HFFc6 (cell line): ENCODE results near the gene ZMYND19. TPM values are rescaled to one million over a fixed set of nuclear protein-coding genes. Genes with fewer than 3 reads are reported as not detected.
"Not testable (repeated sequence)": the region's sequence is repeated elsewhere in the genome, so short reads cannot be mapped to it uniquely, and the experiment has no call there.

ENCODE experiments used
- DNase-seq: peaks from one replicate; pipeline ENCODE4 v3.0.0-alpha.2; 2018
- H3K27ac Mint-ChIP-seq: 2 replicates; pipeline ENCODE4 v1.8.0; 2020; ENCODE audit warnings: mild to moderate bottlenecking, mixed read lengths
- H3K27me3 Mint-ChIP-seq: 2 replicates; pipeline ENCODE4 v1.8.0; 2021; ENCODE audit warnings: mild to moderate bottlenecking, moderate library complexity, mixed read lengths; ENCODE audit not compliant: insufficient read depth
- H3K36me3 Mint-ChIP-seq: 2 replicates; pipeline ENCODE4 v1.8.0; 2021; ENCODE audit warnings: low read depth, mixed read lengths
- H3K4me1 Mint-ChIP-seq: 2 replicates; pipeline ENCODE4 v1.8.0; 2020; ENCODE audit warnings: low read depth, mixed read lengths
- H3K4me3 Mint-ChIP-seq: 2 replicates; pipeline ENCODE4 v1.8.0; 2020; ENCODE audit warnings: mild to moderate bottlenecking, moderate library complexity, mixed read lengths
- H3K9me3 Mint-ChIP-seq: 2 replicates; pipeline ENCODE4 v1.8.0; 2020; ENCODE audit warnings: mild to moderate bottlenecking, mixed read lengths
- CTCF ChIP-seq: fragments of 200-600 bp; sonication (generic); IDR thresholded peaks from 2 replicates; pipeline ENCODE4 v1.5.0; 2021; ENCODE audit warnings: antibody characterized with exemption, mild to moderate bottlenecking
- total RNA-seq, 6 experiments: library from RNA; stranded (reverse); fragmentation: NEBNext Ultra II Directional; extraction: Animal tissue kit (Norgen Biotek cat#: 25700); gene quantifications; 2 replicates in 1 of 6; 3 replicates in 5 of 6; pipeline ENCODE4 v1.2.3, GENCODE V29; 2021

The ZMYND19 gene
- total RNA-seq, 6 experiments from 2014 or later: 23.9 to 34.4 (median 25.4) TPM

GRCh38 chr9:137556069-137556838, 34.1 kb downstream of the ZMYND19 start:
- Mint-ChIP-seq H3K27ac (peak overlapping the region; percentile 79), H3K4me3 (no peak overlapping the region)

GRCh38 chr9:137555179-137555578, 35.1 kb downstream of the ZMYND19 start:
- Mint-ChIP-seq H3K4me1 (peaks cover 29% of the 10 kb centered on the region), H3K4me3 (no peak overlapping the region)
- no peak for TF ChIP-seq CTCF

More at GRCh38 chr9:137556069-137556838, 34.1 kb downstream of the ZMYND19 start:
- TF ChIP-seq CTCF: no peak
- DNase-seq: peak; percentile 15
- Mint-ChIP-seq H3K4me1 (peaks cover 27% of the 10 kb centered on the region), H3K36me3 (peaks cover 27% of the 10 kb centered on the region), H3K9me3 (no peaks in the 10 kb centered on the region), H3K27me3 (no peaks in the 10 kb centered on the region)

GRCh38 chr9:137554349-137554748, 36.0 kb downstream of the ZMYND19 start:
- H3K27me3 Mint-ChIP-seq: no peaks in the 10 kb centered on the region
- H3K4me3 Mint-ChIP-seq: no peak overlapping the region
- H3K36me3 Mint-ChIP-seq: peaks cover 19% of the 10 kb centered on the region
- peaks cover 28% of the 10 kb centered on the region for H3K4me1 Mint-ChIP-seq
- H3K9me3 Mint-ChIP-seq: no peaks in the 10 kb centered on the region
- TF ChIP-seq CTCF: no peak
- DNase-seq: no peak
- no peak overlapping the region for H3K27ac Mint-ChIP-seq

More at GRCh38 chr9:137555179-137555578, 35.1 kb downstream of the ZMYND19 start:
- peak overlapping the region; percentile 25; the same call in 1 of the 2 replicates for H3K27ac Mint-ChIP-seq
- H3K9me3 Mint-ChIP-seq: no peaks in the 10 kb centered on the region
- no peaks in the 10 kb centered on the region for H3K27me3 Mint-ChIP-seq
- H3K36me3 Mint-ChIP-seq: peaks cover 27% of the 10 kb centered on the region
- no peak for DNase-seq

GRCh38 chr9:137553654-137554053, 36.7 kb downstream of the ZMYND19 start:
- H3K9me3 Mint-ChIP-seq, H3K4me3 Mint-ChIP-seq, H3K27ac Mint-ChIP-seq, DNase-seq, H3K27me3 Mint-ChIP-seq: not testable (repeated sequence)
- Mint-ChIP-seq H3K36me3 (peaks cover 19% of the 10 kb centered on the region), H3K4me1 (peaks cover 28% of the 10 kb centered on the region)

- peaks cover 19% of the 10 kb centered on the region for H3K36me3 Mint-ChIP-seq
- H3K27ac Mint-ChIP-seq: peak overlapping the region; percentile 78
- no peak for DNase-seq
- no peak for TF ChIP-seq CTCF
- H3K4me3 Mint-ChIP-seq: peak overlapping the region; percentile 90
- H3K9me3 Mint-ChIP-seq: no peaks in the 10 kb centered on the region
- peaks cover 28% of the 10 kb centered on the region for H3K4me1 Mint-ChIP-seq
- no peaks in the 10 kb centered on the region for H3K27me3 Mint-ChIP-seq
Observed at GRCh38 chr9:137552022-137552768, 38.1 kb downstream of the ZMYND19 start.
